NB4 (cell line): ENCODE data around the gene ZNF783.

ENCODE experiments used
- DNase-seq: peaks from one replicate; pipeline ENCODE4 v3.0.0; 2010; ENCODE audit warnings: low read depth
- H3K4me3 ChIP-seq: one replicate; pipeline ENCODE4 v1.5.1; 2011; ENCODE audit warnings: mild to moderate bottlenecking, low read depth, low read length, moderate library complexity
- MYC ChIP-seq: IDR thresholded peaks from 2 replicates; pipeline ENCODE4 v1.6.1; 2011; ENCODE audit warnings: low read depth, low read length
- POLR2A ChIP-seq: IDR thresholded peaks from 2 replicates; pipeline ENCODE4 v1.6.1; 2011; ENCODE audit warnings: mild to moderate bottlenecking; ENCODE audit not compliant: insufficient read length; ENCODE audit errors: extremely low read depth
- TF ChIP-seq, protein P1 (sequence below): IDR thresholded peaks from one replicate; pipeline ENCODE4 v1.5.1; 2012; ENCODE audit warnings: low read depth, low read length
- TF ChIP-seq, protein P2 (sequence below): IDR thresholded peaks from 2 replicates; pipeline ENCODE4 v1.6.1; 2011; ENCODE audit warnings: low read depth, low read length

Gene ZNF783

DNA sequence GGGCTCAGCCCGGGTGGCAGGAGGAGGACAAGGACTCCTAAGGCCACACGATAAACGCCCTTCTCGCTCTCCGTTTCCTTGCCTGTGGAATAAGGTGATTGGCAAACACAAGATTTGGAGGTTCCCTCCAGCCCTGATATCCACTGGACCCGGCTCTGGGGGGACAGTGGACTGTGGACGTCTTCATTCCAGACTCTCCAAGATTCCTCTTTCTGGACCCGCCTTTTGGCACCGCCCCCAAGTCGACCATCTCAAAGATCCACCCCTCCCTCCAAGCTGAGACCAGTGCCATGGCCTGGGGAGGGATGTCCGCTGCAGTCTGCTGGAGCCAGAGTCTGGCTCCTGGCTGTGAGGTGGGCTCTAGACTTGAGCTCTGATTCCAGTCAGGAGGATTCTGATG lies 23.6 kb downstream of the ZNF783 start:
- H3K4me3 ChIP-seq: no peak overlapping the region
- TF ChIP-seq, protein P1, sequence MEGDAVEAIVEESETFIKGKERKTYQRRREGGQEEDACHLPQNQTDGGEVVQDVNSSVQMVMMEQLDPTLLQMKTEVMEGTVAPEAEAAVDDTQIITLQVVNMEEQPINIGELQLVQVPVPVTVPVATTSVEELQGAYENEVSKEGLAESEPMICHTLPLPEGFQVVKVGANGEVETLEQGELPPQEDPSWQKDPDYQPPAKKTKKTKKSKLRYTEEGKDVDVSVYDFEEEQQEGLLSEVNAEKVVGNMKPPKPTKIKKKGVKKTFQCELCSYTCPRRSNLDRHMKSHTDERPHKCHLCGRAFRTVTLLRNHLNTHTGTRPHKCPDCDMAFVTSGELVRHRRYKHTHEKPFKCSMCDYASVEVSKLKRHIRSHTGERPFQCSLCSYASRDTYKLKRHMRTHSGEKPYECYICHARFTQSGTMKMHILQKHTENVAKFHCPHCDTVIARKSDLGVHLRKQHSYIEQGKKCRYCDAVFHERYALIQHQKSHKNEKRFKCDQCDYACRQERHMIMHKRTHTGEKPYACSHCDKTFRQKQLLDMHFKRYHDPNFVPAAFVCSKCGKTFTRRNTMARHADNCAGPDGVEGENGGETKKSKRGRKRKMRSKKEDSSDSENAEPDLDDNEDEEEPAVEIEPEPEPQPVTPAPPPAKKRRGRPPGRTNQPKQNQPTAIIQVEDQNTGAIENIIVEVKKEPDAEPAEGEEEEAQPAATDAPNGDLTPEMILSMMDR: no peak
- no peak for TF ChIP-seq POLR2A
- TF ChIP-seq, protein P2, sequence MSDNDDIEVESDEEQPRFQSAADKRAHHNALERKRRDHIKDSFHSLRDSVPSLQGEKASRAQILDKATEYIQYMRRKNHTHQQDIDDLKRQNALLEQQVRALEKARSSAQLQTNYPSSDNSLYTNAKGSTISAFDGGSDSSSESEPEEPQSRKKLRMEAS: no peak
- TF ChIP-seq MYC: no peak
- DNase-seq: no peak

DNA sequence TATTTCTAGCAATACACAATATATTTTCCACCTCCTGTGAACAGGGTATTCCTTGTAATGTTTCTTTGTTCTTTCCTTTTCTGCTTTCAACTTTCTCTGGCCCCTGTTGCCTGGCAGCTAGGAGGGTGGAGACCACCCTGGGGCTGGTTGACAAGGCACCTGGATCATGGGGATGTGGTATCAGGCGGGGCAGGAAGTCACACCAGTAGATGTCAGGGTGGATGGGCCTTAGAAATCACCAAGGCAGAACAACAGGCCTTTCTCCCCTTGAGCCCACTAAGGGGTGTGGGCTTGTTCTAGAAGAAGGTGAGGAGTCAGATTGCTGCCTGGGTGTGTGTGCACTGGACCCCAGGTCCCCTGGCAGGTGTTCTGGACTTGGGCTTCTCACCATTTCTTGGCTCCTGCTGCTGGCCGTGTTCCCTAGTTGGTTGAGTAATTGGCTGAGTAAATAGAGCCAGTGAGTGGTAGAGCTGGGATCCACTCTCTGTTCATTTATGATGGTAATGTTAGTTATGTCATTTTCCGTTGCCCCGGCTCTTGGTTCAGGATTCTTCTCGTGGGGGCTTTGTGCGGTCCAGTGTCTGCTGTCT lies 24.9 kb downstream of the ZNF783 start:
- TF ChIP-seq, protein P2: no peak
- no peak for DNase-seq
- H3K4me3 ChIP-seq: no peak overlapping the region

DNA sequence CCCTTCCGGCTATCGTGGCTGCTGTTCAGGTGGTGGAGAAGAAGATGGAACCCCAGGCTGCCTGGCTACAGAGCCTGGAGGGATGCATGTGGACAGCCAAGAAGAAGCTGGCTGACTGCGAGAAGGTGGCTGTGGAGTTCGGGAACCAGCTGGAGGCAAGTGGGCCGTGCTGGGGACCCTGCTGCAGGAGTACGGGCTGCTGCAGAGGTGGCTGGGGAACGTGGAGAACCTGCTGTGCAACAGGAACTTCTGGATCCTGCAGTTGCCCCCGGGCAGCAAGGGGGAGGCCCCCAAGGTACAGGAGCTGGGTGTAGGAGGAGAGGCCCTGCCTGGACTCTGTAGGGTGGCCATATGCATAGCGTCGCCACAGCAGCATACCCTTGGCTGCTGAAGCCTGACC lies 25.6 kb downstream of the ZNF783 start:
- no peak overlapping the region for H3K4me3 ChIP-seq
- no peak for TF ChIP-seq POLR2A
- TF ChIP-seq, protein P2: no peak
- DNase-seq: no peak

DNA sequence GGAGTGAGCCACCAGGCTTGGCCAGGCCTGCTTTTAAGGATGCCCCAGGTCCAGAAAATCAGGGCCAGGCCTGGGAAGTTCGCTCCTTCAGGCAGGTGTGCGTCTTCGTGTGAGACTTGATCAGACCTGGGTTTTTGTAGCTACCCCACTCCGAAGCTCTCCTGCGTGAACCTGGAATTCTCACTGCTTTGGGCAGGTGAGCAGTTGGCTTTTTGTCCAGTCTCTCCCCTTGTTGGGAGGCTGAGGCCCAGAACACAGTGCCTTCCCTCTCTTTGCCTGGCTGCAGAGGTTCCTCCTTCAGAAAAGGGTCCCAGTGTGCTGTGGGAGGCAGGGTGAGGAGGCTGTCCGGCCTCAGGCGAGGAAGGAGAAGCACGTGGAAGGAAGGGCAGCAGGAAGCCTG lies 27.3 kb downstream of the ZNF783 start:
- no peak overlapping the region for H3K4me3 ChIP-seq
- no peak for TF ChIP-seq POLR2A
- TF ChIP-seq, protein P1: no peak
- TF ChIP-seq, protein P2: no peak
- no peak for TF ChIP-seq MYC
- DNase-seq: no peak

DNA sequence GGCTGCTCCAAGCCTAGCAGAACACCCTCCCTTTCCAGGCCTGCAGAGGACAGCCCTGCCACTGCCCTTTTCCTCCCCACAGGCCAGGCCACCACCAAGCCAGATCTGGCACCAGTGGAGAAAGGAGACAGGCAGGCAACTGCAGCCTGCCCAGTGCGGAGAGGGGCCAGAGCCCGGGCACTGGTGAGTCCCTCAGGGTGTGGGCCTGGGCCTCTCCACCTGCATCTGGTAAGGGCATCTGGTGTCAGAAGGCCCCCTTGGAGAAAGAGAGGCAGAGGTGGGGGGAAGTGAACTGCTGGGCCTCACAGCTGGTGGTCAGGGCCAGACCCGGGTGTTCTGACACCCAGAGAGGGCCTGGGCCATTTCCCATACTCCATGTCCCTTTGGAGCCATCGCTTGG lies 27.9 kb downstream of the ZNF783 start:
- TF ChIP-seq, protein P2: no peak
- no peak for TF ChIP-seq POLR2A
- TF ChIP-seq MYC: no peak
- TF ChIP-seq, protein P1: no peak
- H3K4me3 ChIP-seq: no peak overlapping the region
- no peak for DNase-seq

DNA sequence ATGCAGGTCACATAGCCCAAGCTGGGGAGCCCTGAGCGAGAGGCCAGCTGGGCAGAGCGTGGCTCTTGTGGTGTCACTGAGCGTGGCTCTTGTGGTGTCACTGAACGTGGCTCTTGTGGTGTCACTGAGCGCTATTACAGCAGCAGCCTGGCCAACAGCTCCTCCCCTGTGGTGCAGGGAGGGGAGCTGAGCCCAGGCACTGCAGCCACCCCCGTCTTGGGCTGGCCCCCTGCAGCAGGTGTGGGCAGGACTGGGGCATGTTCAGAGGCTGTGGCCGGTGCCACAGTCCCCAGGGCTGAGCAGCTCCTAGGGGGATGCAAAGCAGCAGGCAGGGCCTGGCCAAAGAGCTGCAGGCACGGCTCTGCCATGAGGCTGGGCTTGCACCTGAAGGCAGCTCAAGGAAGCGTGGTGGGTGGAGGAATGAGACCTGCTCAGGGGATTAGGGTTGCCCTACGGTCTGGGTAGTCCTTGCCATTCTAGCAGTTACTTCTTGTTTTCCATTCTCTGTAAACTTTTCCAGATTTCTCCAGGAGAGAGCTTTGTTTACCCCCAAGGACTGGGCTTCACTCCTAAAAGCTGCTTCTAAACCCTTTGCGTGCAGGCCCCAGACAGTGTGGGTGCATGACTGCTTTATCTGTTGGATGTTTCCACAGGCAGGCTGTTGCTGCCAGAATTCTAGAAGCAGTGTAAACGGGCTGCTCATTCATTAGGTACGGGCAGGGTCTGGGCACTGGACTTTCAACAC lies 29.2 kb downstream of the ZNF783 start:
- TF ChIP-seq, protein P2: no peak
- TF ChIP-seq, protein P1: no peak
- TF ChIP-seq MYC: no peak
- no peak for TF ChIP-seq POLR2A
- peak; percentile 40 for DNase-seq
- H3K4me3 ChIP-seq: no peak overlapping the region

DNA sequence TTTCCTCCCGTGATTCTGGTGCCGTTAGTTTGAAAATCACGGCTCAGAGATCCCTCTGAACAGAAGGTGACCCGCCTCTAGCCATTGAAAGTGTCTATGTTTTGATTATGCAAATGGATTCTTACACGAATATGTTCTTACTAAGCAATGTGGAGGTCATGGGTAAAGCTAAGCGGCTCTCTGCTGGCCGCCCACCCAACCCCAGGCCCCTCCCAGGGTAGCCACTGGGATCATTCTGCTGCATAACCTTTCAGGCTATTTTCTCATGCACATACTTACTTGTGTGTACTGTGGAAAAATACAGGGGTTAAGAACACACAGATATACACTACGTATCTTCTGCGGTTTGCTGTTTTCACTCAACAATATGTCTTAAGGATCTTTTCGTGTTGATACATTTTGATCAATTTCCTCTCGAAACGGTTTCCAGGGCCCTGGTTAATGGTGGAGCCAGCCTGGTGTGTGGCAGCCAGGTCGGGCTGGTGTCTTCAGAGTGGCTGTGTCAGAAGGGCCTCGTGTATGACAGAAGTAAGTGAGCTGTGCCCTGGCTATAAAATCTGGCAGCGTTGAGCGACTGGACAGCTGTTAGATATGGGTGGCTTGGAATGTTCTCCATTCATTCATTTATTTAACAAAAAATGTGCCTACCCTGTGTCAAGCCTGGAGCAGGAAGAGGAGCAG lies 29.9 kb downstream of the ZNF783 start:
- H3K4me3 ChIP-seq: no peak overlapping the region
- TF ChIP-seq, protein P2: no peak
- TF ChIP-seq MYC (no peak), POLR2A (no peak)
- TF ChIP-seq, protein P1: no peak
- DNase-seq: no peak
